HG03457 (cell line): ENCODE results near the gene IL21R.
"Not testable (repeated sequence)": the region's sequence is repeated elsewhere in the genome, so short reads cannot be mapped to it uniquely, and the experiment has no call there.

ENCODE experiments used
- ATAC-seq: cut with Tn5 transposase; IDR thresholded peaks from one replicate; pipeline ENCODE4 v1.9.1; 2021; ENCODE audit warnings: moderate number of reproducible peaks; ENCODE audit not compliant: unreplicated experiment

The IL21R gene

GRCh38 chr16:27400751-27401620 lies 988 bp upstream of the IL21R start:
- ATAC-seq, result no peak

DNA sequence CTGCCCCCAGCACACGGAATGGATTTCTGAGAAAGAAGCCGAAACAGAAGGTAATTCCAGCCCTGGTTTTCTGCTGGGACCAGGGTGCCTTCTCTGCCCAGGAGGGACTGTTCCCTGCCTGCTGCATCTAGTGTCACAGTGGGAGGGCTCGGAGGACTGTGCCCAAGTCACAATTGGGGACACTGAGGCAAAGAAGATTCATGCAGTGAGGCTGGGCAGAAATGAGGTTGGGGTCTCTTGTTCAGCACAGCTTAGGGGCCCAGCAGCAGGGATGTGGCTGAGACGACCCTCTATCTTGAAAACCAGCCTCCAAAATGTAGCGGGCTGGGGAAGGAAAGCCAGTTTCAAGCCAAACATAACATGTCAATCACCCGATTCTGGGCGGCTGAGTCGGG lies 592 bp downstream of the IL21R start:
- no peak for ATAC-seq

- no peak for ATAC-seq
Observed at GRCh38 chr16:27402964-27403600, 1.1 kb downstream of the IL21R start.

DNA sequence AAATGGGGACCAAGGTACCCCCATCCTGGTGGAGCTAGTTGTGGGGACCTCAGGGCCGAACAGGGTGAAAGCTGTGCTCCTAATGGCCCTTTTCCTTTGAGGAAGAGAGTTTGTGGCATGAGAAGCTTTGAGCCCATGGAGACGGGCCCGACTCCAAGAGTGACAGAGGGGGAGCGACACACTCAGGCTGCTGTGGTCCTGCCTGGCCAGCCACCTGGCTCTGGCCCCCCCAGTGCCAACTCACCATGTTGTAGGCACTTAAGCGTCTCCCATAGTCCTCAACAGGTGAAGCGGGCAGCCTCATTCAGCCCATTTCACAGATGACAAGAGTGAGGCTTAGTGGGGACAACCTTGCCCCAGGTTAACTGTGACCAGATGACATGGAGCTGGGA lies 1.6 kb downstream of the IL21R start:
- no peak for ATAC-seq

DNA sequence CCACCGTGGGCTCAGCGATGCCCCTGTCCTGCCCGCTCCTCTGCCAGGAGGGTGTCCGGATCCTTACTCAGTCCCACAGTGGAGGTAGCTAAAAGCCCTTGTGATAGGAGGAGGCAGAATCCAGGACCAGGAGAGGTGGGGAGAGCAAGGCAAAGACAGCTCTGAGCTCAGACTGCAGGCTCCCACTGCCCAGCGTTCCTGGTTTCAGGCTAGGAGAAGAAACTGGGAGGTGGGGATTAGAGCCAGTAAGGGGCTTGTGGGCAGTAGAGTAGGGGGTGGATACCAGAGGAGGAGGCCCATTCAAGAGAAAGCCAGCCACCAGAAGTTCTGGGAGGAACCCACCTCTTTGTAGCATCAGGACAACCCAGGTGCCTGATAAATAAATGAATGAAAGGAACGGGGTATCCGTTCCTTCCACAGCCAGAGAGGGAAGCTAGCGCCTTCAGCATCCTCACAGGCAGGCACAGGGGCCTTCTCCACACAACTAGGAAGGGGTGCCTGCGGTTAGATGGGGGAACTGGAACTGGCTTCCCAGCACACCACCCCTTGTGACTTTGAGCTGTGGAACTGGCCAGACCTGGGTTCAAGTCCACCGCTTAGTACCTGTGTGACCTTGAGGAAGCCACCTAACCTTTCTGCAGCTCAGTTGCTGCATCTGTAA lies 2.3 kb downstream of the IL21R start:
- no peak for ATAC-seq

GRCh38 chr16:27405546-27406451 lies 3.8 kb downstream of the IL21R start:
- ATAC-seq, result no peak

DNA sequence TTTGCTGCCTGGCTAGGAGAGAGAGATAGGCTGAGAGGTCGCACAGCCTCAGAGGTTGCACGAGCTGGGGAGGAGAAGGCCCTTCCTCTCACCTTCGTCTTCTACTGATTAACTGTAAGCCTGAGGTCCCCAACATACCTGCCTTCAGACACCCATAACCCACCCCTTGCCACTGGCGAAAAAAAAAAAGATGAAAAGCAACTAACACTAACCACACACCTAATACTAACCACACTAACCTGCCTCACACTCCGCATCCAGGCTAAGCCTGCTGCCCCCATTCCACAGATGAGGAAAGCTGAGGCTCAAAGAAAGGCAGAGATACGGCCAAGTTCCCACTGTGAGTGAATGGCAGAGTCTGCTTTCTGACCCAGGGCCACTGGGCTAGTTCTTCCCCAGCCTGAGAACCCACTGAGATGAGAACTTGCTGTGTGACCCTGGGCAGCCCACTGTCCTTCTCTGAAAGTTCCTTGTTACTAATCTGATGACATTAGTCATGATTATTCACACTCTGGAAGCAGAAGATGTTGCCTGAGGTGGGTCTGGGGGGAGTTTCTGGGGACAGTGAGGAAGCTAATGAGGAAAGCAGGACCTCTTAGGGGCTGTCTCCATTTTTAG lies 4.6 kb downstream of the IL21R start:
- ATAC-seq, result no peak

- ATAC-seq, result no peak
Observed at GRCh38 chr16:27407133-27407532, 5.2 kb downstream of the IL21R start.

GRCh38 chr16:27408012-27408601 lies 6.1 kb downstream of the IL21R start:
- ATAC-seq, result no peak

DNA sequence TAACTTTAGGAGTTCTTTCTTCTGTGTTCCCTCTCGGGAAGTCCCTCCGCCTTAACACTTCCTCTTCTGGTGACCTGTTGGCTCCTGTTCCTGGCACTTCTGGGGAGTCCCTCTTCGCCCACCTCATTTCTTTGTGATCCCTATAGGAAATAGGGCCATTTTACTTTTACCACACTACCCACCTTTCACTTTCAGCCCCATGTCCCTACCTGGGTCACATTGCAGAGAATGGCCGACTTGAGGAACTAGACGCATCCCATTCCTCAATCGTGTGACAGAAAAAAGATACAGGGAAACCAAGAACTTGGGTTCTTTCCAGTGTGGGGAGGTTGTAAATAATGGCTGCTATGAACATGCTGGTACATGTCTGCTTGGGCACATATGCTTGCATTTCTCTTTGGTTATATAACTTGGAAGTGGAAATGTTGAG lies 6.6 kb downstream of the IL21R start:
- peak; percentile 24 for ATAC-seq

GRCh38 chr16:27409958-27410357 lies 8.0 kb downstream of the IL21R start:
- ATAC-seq, result not testable (repeated sequence)

DNA sequence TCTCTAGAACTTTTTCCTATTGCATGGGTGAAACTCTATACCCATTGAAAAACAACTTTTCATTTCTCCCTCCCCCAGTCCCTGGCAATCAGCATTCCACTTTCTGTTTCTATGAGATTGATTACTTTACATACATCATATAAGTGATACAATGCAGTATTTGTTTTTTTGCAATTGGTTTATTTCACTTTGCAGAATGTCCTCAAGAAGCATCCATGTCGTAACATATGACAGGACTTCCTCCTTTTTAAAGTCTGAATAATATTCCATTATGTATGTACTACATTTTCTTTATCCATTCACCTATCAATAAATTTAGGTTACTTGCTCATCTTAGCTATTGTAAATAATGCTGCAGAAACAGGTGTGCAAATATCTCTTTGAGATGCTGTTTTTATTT lies 8.8 kb downstream of the IL21R start:
- ATAC-seq, result no peak

GRCh38 chr16:27413956-27414355 lies 12.0 kb downstream of the IL21R start:
- ATAC-seq, result no peak

- no peak for ATAC-seq
Observed at GRCh38 chr16:27414788-27415431, 12.9 kb downstream of the IL21R start.

- no peak for ATAC-seq
Observed at GRCh38 chr16:27417047-27417671, 15.2 kb downstream of the IL21R start.

GRCh38 chr16:27421961-27422740 lies 20.2 kb downstream of the IL21R start:
- ATAC-seq, result no peak

- no peak for ATAC-seq
Observed at GRCh38 chr16:27424772-27425498, 23.0 kb downstream of the IL21R start.

- no peak for ATAC-seq
Observed at GRCh38 chr16:27425961-27426360, 24.0 kb downstream of the IL21R start.
